Measurements from ENCODE around the gene DMPK.

Gene DMPK

GRCh38 chr19:45782162-45782691 lies at the start of gene DMPK:
Gene DMPK, minus strand, starts transcription at chr19:45782490. Its CDS starts 138 bp downstream, at chr19:45782352.
- DNase-seq: no peak

GRCh38 chr19:45828945-45829344 lies 46.7 kb upstream of the DMPK start:
- no peak for DNase-seq

- no peak for DNase-seq
Measured at GRCh38 chr19:45828523-45828922, 46.2 kb upstream of the DMPK start.

- DNase-seq: no peak
Measured at GRCh38 chr19:45827459-45828093, 45.3 kb upstream of the DMPK start.

GRCh38 chr19:45826934-45827333 lies 44.6 kb upstream of the DMPK start:
- no peak for DNase-seq

GRCh38 chr19:45825917-45826893 lies 43.9 kb upstream of the DMPK start:
- DNase-seq: no peak

- no peak for DNase-seq
Measured at GRCh38 chr19:45825263-45825605, 42.9 kb upstream of the DMPK start.

- no peak for DNase-seq
Measured at GRCh38 chr19:45824531-45825262, 42.4 kb upstream of the DMPK start.

GRCh38 chr19:45824041-45824471 lies 41.8 kb upstream of the DMPK start:
- no peak for DNase-seq

GRCh38 chr19:45823182-45823581 lies 40.9 kb upstream of the DMPK start:
- no peak for DNase-seq

- DNase-seq: no peak
Measured at GRCh38 chr19:45822716-45823115, 40.4 kb upstream of the DMPK start.

- no peak for DNase-seq
Measured at GRCh38 chr19:45821570-45821969, 39.3 kb upstream of the DMPK start.

GRCh38 chr19:45821103-45821521 lies 38.8 kb upstream of the DMPK start:
- no peak for DNase-seq

GRCh38 chr19:45820413-45821102 lies 38.3 kb upstream of the DMPK start:
- DNase-seq: no peak

GRCh38 chr19:45819769-45820168 lies 37.5 kb upstream of the DMPK start:
- no peak for DNase-seq

- no peak for DNase-seq
Measured at GRCh38 chr19:45817725-45818301, 35.5 kb upstream of the DMPK start.

GRCh38 chr19:45817010-45817724 lies 34.9 kb upstream of the DMPK start:
- DNase-seq: peak; percentile 70

- DNase-seq: no peak
Measured at GRCh38 chr19:45816236-45817009, 34.1 kb upstream of the DMPK start.

GRCh38 chr19:45815481-45816216 lies 33.4 kb upstream of the DMPK start:
- no peak for DNase-seq
